HCT116 (cell line): ENCODE results near the gene CMPK1. TPM values are rescaled to one million over a fixed set of nuclear protein-coding genes. Genes with fewer than 3 reads are reported as not detected.

Experiments
- ATAC-seq: fragments of 200-7000 bp; cut with Tn5 transposase; 2 replicates; pipeline ENCODE4 v1.9.1; 2020; ENCODE audit warnings: mild to moderate bottlenecking, moderate library complexity
- BruUV-seq: library from RNA; stranded (reverse); fragments of 400-500 nt; replicated peaks from 2 replicates; lab custom pipeline; 2021; lab: Mats Ljungman, UMichigan
- CTCF ChIA-PET: fragments of 300-600 bp; sonication (Branson Sonifier 250); formaldehyde crosslinking; loops from one replicate; lab custom pipeline; 2021; ENCODE audit warnings: antibody characterized with exemption; lab: Charles Lee
- POLR2A ChIA-PET: fragments of 300-600, 350-600 bp; sonication (Branson Sonifier 250); formaldehyde crosslinking; loops from one replicate; lab custom pipeline; 2021; ENCODE audit warnings: antibody characterized with exemption; lab: Charles Lee
- RAD21 ChIA-PET, 2 experiments: fragments of 300-600 bp; sonication (Branson Sonifier 250); formaldehyde crosslinking; loops; one replicate each; lab custom pipeline; 2023; ENCODE audit warnings: low total read pairs in 2 of 2; ENCODE audit not compliant: uncharacterized antibody in 2 of 2, unreplicated experiment in 2 of 2, low non-redundant PET in 1 of 2; lab: Charles Lee
- DNase-seq: peaks from one replicate; pipeline ENCODE4 v3.0.0-alpha.2; 2010; ENCODE audit warnings: low read depth, low spot score
- H2AFZ ChIP-seq: fragments of 200-600 bp; shearing (Covaris generic), sonication (generic); 2 replicates; pipeline ENCODE4 v1.6.1; 2017; ENCODE audit warnings: low read depth, mixed run types, mixed read lengths, antibody characterized with exemption, low read length; ENCODE audit not compliant: poor library complexity, severe bottlenecking
- H3K27ac ChIP-seq: 2 replicates; pipeline ENCODE4 v1.5.1; 2012; ENCODE audit warnings: low read depth, low read length
- H3K27me3 ChIP-seq: fragments of 200-600 bp; sonication (generic); 2 replicates; pipeline ENCODE4 v1.6.1; 2016; ENCODE audit warnings: mixed run types, low read length, mixed read lengths; ENCODE audit not compliant: insufficient read depth
- H3K36me3 ChIP-seq, 2 experiments: fragments of 200-500 bp in 1 of 2; fragments of 200-600 bp in 1 of 2; sonication (Bioruptor generic) in 1 of 2; sonication (generic) in 1 of 2; 2 replicates each; pipeline versions ENCODE4 v1.5.1 to v1.6.1; 2014 to 2016; ENCODE audit warnings: low read length in 2 of 2, inconsistent platforms in 1 of 2, mixed read lengths in 1 of 2, mixed run types in 1 of 2; ENCODE audit not compliant: insufficient read depth in 2 of 2, control insufficient read depth in 1 of 2
- H3K4me1 ChIP-seq, 2 experiments: fragments of 200-600 bp in 1 of 2; sonication (generic) in 1 of 2; 2 replicates each; pipeline versions ENCODE4 v1.5.1 to v1.6.1; 2012 to 2017; ENCODE audit warnings: low read length in 2 of 2, inconsistent platforms in 1 of 2, mild to moderate bottlenecking in 1 of 2, mixed read lengths in 1 of 2, mixed run types in 1 of 2, moderate library complexity in 1 of 2; ENCODE audit not compliant: insufficient read depth in 2 of 2, control insufficient read depth in 1 of 2
- H3K4me2 ChIP-seq: fragments of 200-600 bp; sonication (generic); 2 replicates; pipeline ENCODE4 v1.6.1; 2017; ENCODE audit warnings: mixed run types, low read length, mixed read lengths
- H3K4me3 ChIP-seq, 2 experiments: fragments of 200-600 bp in 1 of 2; sonication (generic) in 1 of 2; replicated peaks in 1 of 2; 2 replicates each; pipeline ENCODE4 v1.5.1; 2011 to 2016; ENCODE audit warnings: low read length in 2 of 2, control low read depth in 1 of 2, low read depth in 1 of 2, mild to moderate bottlenecking in 1 of 2, mixed read lengths in 1 of 2, mixed run types in 1 of 2
- H3K79me2 ChIP-seq: fragments of 200-600 bp; sonication (generic); 2 replicates; pipeline ENCODE4 v1.6.1; 2017; ENCODE audit warnings: mild to moderate bottlenecking, mixed run types, low read length, moderate library complexity, mixed read lengths; ENCODE audit not compliant: insufficient read depth
- H3K9ac ChIP-seq: fragments of 200-600 bp; sonication (generic); 2 replicates; pipeline ENCODE4 v1.6.1; 2016; ENCODE audit warnings: low read length, mixed read lengths
- H3K9me2 ChIP-seq: fragments of 200-600 bp; sonication (generic), shearing (Covaris generic); 2 replicates; pipeline ENCODE4 v1.6.1; 2017; ENCODE audit warnings: mixed run types, mild to moderate bottlenecking, moderate library complexity; ENCODE audit not compliant: insufficient read depth
- H3K9me3 ChIP-seq, 2 experiments: fragments of 200-500 bp in 1 of 2; fragments of 200-600 bp in 1 of 2; sonication (Bioruptor generic) in 1 of 2; sonication (generic) in 1 of 2; 2 replicates each; pipeline ENCODE4 v1.6.1; 2014 to 2017; ENCODE audit warnings: low read length in 2 of 2, mixed read lengths in 2 of 2, inconsistent platforms in 1 of 2, low read depth in 1 of 2, mild to moderate bottlenecking in 1 of 2, mixed run types in 1 of 2, moderate library complexity in 1 of 2; ENCODE audit not compliant: control insufficient read depth in 1 of 2, insufficient read depth in 1 of 2
- H4K20me1 ChIP-seq: fragments of 200-600 bp; sonication (generic), shearing (Covaris generic); 2 replicates; pipeline ENCODE4 v1.6.1; 2017; ENCODE audit warnings: mixed run types, mild to moderate bottlenecking, moderate library complexity; ENCODE audit not compliant: insufficient read depth
- CBX3 ChIP-seq: IDR thresholded peaks from 2 replicates; pipeline ENCODE4 v1.6.1; 2012; ENCODE audit warnings: low read depth
- ELF1 ChIP-seq: IDR thresholded peaks from 2 replicates; pipeline ENCODE4 v1.6.1; 2012; ENCODE audit warnings: low read depth, borderline replicate concordance
- EZH2phosphoT487 ChIP-seq: fragments of 200-600 bp; IDR thresholded peaks from 2 replicates; pipeline ENCODE4 v1.6.1; 2018; ENCODE audit warnings: antibody characterized with exemption, borderline replicate concordance
- JUND ChIP-seq: IDR thresholded peaks from 2 replicates; pipeline ENCODE4 v1.6.1; 2012
- POLR2AphosphoS5 ChIP-seq: IDR thresholded peaks from 2 replicates; pipeline ENCODE4 v1.6.1; 2011; ENCODE audit warnings: mild to moderate bottlenecking, low read depth, low read length, moderate library complexity
- RAD21 ChIP-seq: IDR thresholded peaks from 2 replicates; pipeline ENCODE4 v1.6.1; 2012; ENCODE audit warnings: low read depth, mild to moderate bottlenecking
- SP1 ChIP-seq: IDR thresholded peaks from 2 replicates; pipeline ENCODE4 v1.6.1; 2012; ENCODE audit warnings: low read depth
- SRF ChIP-seq: IDR thresholded peaks from 2 replicates; pipeline ENCODE4 v1.6.1; 2012; ENCODE audit warnings: low read depth
- TCF7L2 ChIP-seq: IDR thresholded peaks from 2 replicates; pipeline ENCODE4 v1.7.0; 2011; ENCODE audit warnings: borderline replicate concordance, inconsistent platforms; ENCODE audit not compliant: insufficient read depth, insufficient read length; ENCODE audit errors: extremely low read depth
- ZNF274 ChIP-seq: fragments of 200-500 bp; sonication (Bioruptor generic); IDR thresholded peaks from 2 replicates; pipeline ENCODE4 v1.6.1; 2014; ENCODE audit warnings: mild to moderate bottlenecking, low read depth, low read length, inconsistent platforms
- intact Hi-C: fragments of 100-400 bp; cut with micrococcal nuclease; formaldehyde crosslinking; loops from 2 replicates; pipeline ENCODE4 v1.10.0; 2022
- total RNA-seq: library from RNA; stranded (reverse); gene quantifications from one replicate; pipeline ENCODE4 v1.2.1, GENCODE V29; 2021; ENCODE audit not compliant: unreplicated experiment
- TF ChIP-seq, protein P1 (sequence below), 3 experiments: fragments of 200-600 bp in 1 of 3; sonication (generic) in 1 of 3; IDR thresholded peaks in 2 of 3; conservative IDR thresholded peaks in 1 of 3; 2 replicates each; pipeline ENCODE4 v1.5.1; 2012 to 2017; ENCODE audit warnings: low read depth in 2 of 3, low read length in 2 of 3, antibody characterized with exemption in 1 of 3, borderline replicate concordance in 1 of 3, control low read depth in 1 of 3, mild to moderate bottlenecking in 1 of 3, mixed read lengths in 1 of 3, mixed run types in 1 of 3, moderate library complexity in 1 of 3; ENCODE audit not compliant: insufficient read depth in 1 of 3
- TF ChIP-seq, protein P2 (sequence below): IDR thresholded peaks from 2 replicates; pipeline ENCODE4 v1.6.1; 2012
- TF ChIP-seq, protein P3 (sequence below): IDR thresholded peaks from 2 replicates; pipeline ENCODE4 v1.6.1; 2012; ENCODE audit warnings: low read depth
- TF ChIP-seq, protein P4 (sequence below): IDR thresholded peaks from 2 replicates; pipeline ENCODE4 v1.6.1; 2011; ENCODE audit warnings: mild to moderate bottlenecking, low read length, moderate library complexity; ENCODE audit not compliant: insufficient replicate concordance; ENCODE audit errors: extremely low read depth

Gene CMPK1
- total RNA-seq, 1 experiment from 2014 or later: 78.4 TPM

DNA sequence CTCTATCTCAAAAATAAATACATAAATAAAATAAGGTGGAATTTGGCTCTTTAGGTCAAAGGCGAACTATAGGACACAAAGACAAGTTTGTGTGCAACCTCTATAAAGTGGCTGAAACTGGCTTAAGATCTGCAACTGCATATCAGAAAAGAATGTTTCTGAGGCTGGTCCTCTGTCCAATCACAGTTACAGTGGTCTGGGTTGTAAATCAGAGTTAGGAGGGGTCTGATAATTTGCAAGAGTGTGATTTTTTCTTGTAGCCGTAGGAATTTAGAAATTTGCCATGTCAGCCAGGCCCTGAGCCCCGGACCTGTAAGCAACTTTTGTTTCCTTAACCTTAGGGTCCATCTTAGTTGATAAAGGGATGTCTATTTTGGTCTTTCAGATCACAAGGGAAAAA is 27.8 kb downstream of the CMPK1 start:
- ChIA-PET POLR2A (no interaction called here), CTCF (no interaction called here), RAD21 (no interaction called here)
- no peak overlapping the region for H3K27ac ChIP-seq
- no peak for TF ChIP-seq SP1
- TF ChIP-seq ZNF274: no peak
- no peak for TF ChIP-seq JUND
- TF ChIP-seq SRF: no peak
- TF ChIP-seq, protein P1, sequence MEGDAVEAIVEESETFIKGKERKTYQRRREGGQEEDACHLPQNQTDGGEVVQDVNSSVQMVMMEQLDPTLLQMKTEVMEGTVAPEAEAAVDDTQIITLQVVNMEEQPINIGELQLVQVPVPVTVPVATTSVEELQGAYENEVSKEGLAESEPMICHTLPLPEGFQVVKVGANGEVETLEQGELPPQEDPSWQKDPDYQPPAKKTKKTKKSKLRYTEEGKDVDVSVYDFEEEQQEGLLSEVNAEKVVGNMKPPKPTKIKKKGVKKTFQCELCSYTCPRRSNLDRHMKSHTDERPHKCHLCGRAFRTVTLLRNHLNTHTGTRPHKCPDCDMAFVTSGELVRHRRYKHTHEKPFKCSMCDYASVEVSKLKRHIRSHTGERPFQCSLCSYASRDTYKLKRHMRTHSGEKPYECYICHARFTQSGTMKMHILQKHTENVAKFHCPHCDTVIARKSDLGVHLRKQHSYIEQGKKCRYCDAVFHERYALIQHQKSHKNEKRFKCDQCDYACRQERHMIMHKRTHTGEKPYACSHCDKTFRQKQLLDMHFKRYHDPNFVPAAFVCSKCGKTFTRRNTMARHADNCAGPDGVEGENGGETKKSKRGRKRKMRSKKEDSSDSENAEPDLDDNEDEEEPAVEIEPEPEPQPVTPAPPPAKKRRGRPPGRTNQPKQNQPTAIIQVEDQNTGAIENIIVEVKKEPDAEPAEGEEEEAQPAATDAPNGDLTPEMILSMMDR (IDR thresholded peaks at IDR 0.05 in 2 of 3, conservative IDR thresholded peaks at IDR 0.05 in 1 of 3; ENCODE audit: borderline replicate concordance in 1 of 3, insufficient read depth in 1 of 3, low read depth in 2 of 3, low read length in 2 of 3): no peak
- no peak for TF ChIP-seq TCF7L2
- no peak for TF ChIP-seq POLR2AphosphoS5
- no peak for TF ChIP-seq RAD21
- H3K4me1 ChIP-seq: no peaks in the 10 kb centered on the region
- no TSS peak for BruUV-seq
- H3K36me3 ChIP-seq: no peaks in the 10 kb centered on the region
- H3K9me3 ChIP-seq: no peaks in the 10 kb centered on the region
- no peak overlapping the region for H2AFZ ChIP-seq
- intact Hi-C loops: no loop called here
- no peak overlapping the region for H3K4me3 ChIP-seq
- H4K20me1 ChIP-seq: no peaks in the 10 kb centered on the region
- ATAC-seq (no peak), DNase-seq (no peak)
- H3K9ac ChIP-seq: no peak overlapping the region
- peaks cover 28% of the 10 kb centered on the region for H3K79me2 ChIP-seq
- H3K9me2 ChIP-seq: no peaks in the 10 kb centered on the region
- H3K27me3 ChIP-seq: no peaks in the 10 kb centered on the region
- H3K4me2 ChIP-seq: no peak overlapping the region

DNA sequence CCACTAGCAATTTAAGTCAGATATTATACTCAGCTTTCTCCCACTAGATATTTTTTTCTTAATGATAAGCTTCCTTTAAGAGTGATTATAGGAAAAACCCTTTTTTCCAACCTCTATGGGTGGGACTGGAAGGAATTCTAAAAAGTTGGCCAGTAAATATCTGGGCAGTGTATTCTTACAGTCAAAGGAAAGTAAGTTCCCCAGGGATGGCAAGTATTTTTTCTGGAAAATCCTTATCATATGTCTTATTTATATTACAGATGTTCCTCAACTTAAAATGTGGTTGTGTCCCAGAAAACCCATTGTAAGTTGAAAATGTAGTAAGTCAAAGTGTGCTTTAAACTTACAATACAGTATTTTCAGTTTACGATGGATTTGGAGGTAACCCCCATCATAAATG is 29.2 kb downstream of the CMPK1 start:
- no peaks in the 10 kb centered on the region for H4K20me1 ChIP-seq
- CTCF ChIA-PET: no interaction called here
- no peak overlapping the region for H3K27ac ChIP-seq
- DNase-seq (no peak), ATAC-seq (no peak)
- H3K79me2 ChIP-seq: peaks cover 23% of the 10 kb centered on the region
- intact Hi-C loops: no loop called here
- H3K9ac ChIP-seq: no peak overlapping the region
- H3K36me3 ChIP-seq: no peaks in the 10 kb centered on the region
- POLR2A ChIA-PET: no interaction called here
- H2AFZ ChIP-seq: no peak overlapping the region
- H3K4me1 ChIP-seq: no peaks in the 10 kb centered on the region
- no peak overlapping the region for H3K4me3 ChIP-seq
- H3K9me3 ChIP-seq: no peaks in the 10 kb centered on the region
- RAD21 ChIA-PET: no interaction called here
- no peak overlapping the region for H3K4me2 ChIP-seq
- no TSS peak for BruUV-seq
- H3K9me2 ChIP-seq: no peaks in the 10 kb centered on the region
- no peaks in the 10 kb centered on the region for H3K27me3 ChIP-seq
- TF ChIP-seq RAD21: no peak
- TF ChIP-seq, protein P2, sequence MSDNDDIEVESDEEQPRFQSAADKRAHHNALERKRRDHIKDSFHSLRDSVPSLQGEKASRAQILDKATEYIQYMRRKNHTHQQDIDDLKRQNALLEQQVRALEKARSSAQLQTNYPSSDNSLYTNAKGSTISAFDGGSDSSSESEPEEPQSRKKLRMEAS: no peak
- TF ChIP-seq, protein P3, sequence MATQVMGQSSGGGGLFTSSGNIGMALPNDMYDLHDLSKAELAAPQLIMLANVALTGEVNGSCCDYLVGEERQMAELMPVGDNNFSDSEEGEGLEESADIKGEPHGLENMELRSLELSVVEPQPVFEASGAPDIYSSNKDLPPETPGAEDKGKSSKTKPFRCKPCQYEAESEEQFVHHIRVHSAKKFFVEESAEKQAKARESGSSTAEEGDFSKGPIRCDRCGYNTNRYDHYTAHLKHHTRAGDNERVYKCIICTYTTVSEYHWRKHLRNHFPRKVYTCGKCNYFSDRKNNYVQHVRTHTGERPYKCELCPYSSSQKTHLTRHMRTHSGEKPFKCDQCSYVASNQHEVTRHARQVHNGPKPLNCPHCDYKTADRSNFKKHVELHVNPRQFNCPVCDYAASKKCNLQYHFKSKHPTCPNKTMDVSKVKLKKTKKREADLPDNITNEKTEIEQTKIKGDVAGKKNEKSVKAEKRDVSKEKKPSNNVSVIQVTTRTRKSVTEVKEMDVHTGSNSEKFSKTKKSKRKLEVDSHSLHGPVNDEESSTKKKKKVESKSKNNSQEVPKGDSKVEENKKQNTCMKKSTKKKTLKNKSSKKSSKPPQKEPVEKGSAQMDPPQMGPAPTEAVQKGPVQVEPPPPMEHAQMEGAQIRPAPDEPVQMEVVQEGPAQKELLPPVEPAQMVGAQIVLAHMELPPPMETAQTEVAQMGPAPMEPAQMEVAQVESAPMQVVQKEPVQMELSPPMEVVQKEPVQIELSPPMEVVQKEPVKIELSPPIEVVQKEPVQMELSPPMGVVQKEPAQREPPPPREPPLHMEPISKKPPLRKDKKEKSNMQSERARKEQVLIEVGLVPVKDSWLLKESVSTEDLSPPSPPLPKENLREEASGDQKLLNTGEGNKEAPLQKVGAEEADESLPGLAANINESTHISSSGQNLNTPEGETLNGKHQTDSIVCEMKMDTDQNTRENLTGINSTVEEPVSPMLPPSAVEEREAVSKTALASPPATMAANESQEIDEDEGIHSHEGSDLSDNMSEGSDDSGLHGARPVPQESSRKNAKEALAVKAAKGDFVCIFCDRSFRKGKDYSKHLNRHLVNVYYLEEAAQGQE: no peak
- TF ChIP-seq CBX3: no peak
- TF ChIP-seq, protein P4, sequence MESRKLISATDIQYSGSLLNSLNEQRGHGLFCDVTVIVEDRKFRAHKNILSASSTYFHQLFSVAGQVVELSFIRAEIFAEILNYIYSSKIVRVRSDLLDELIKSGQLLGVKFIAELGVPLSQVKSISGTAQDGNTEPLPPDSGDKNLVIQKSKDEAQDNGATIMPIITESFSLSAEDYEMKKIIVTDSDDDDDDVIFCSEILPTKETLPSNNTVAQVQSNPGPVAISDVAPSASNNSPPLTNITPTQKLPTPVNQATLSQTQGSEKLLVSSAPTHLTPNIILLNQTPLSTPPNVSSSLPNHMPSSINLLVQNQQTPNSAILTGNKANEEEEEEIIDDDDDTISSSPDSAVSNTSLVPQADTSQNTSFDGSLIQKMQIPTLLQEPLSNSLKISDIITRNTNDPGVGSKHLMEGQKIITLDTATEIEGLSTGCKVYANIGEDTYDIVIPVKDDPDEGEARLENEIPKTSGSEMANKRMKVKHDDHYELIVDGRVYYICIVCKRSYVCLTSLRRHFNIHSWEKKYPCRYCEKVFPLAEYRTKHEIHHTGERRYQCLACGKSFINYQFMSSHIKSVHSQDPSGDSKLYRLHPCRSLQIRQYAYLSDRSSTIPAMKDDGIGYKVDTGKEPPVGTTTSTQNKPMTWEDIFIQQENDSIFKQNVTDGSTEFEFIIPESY: no peak
- TF ChIP-seq ELF1: no peak
- TF ChIP-seq JUND: no peak
- TF ChIP-seq EZH2phosphoT487: no peak
